ENCODE results near the gene TSPEAR.

TSPEAR gene

GRCh38 chr21:44658913-44659595, 52.3 kb downstream of the TSPEAR start:
- H3K9me3 ChIP-seq (replicated peaks in 1 of 11), result peaks cover 36 to 67% (median 46%) of the 10 kb centered on the region in 11 experiments
- no peaks in the 10 kb centered on the region for H3K27me3 ChIP-seq
- TF ChIP-seq Cebpa-rat (IDR thresholded peaks at IDR 0.05), result peak in 1 of 11 experiments; percentile 7; a peak in 1 of 22 replicates
- H3K27ac ChIP-seq, result peak overlapping the region in 10 of 11 experiments; percentile 29 to 70 (median 64); a peak in 16 of 22 replicates
- H4K20me1 ChIP-seq, result no peaks in the 10 kb centered on the region
- H3K9ac ChIP-seq, result peak overlapping the region in 5 of 11 experiments; percentile 1 to 35 (median 23); a peak in 5 of 22 replicates
- H3K4me2 ChIP-seq, result peak overlapping the region; percentile 59 to 89 (median 68)
- peaks cover 0 to 5% (median 0%) of the 10 kb centered on the region in 11 experiments; a peak in 2 of 22 replicates for H3K36me3 ChIP-seq
- H3K4me1 ChIP-seq, result peaks cover 29 to 39% (median 37%) of the 10 kb centered on the region in 10 experiments
- H3K4me3 ChIP-seq, result 0 out of 20 replicates have a peak overlapping the region, but pooled peaks of 1 of the 10 experiments have one; percentile 6

GRCh38 chr21:44658541-44658910, 52.8 kb downstream of the TSPEAR start:
- Histone ChIP-seq H3K9me3 (replicated peaks in 1 of 11) (peaks cover 34 to 72% (median 47%) of the 10 kb centered on the region in 11 experiments), H3K27me3 (no peaks in the 10 kb centered on the region), H4K20me1 (no peaks in the 10 kb centered on the region), H3K4me1 (peaks cover 29 to 44% (median 42%) of the 10 kb centered on the region in 10 experiments), H3K27ac (peak overlapping the region in 10 of 11 experiments; percentile 29 to 70 (median 64); a peak in 17 of 22 replicates), H3K36me3 (peaks cover 0 to 5% (median 0%) of the 10 kb centered on the region in 11 experiments; a peak in 2 of 22 replicates), H3K9ac (peak overlapping the region in 5 of 11 experiments; percentile 4 to 47 (median 35); a peak in 6 of 22 replicates), H3K4me2 (peak overlapping the region; percentile 59 to 89 (median 68)), H3K4me3 (0 out of 20 replicates have a peak overlapping the region, but pooled peaks of 2 of the 10 experiments have one; percentile 6 to 19)
- peak in 4 of 11 experiments; percentile 18 to 57 (median 28); a peak in 3 of 22 replicates for TF ChIP-seq Cebpa-rat (IDR thresholded peaks at IDR 0.05)

- no peak for TF ChIP-seq Cebpa-rat (IDR thresholded peaks at IDR 0.05)
- Histone ChIP-seq H3K9me3 (replicated peaks in 1 of 11) (peaks cover 31 to 78% (median 49%) of the 10 kb centered on the region in 11 experiments), H3K4me1 (peaks cover 29 to 50% (median 46%) of the 10 kb centered on the region in 10 experiments), H3K27me3 (no peaks in the 10 kb centered on the region), H3K4me3 (peak within 1 kb of the TSS in 3 of 10 experiments; percentile 6 to 22 (median 19); a peak in 1 of 20 replicates), H3K9ac (peak within 1 kb of the TSS in 8 of 11 experiments; percentile 4 to 47 (median 29); a peak in 8 of 22 replicates), H3K36me3 (peaks cover 0 to 5% (median 0%) of the 10 kb centered on the region in 11 experiments; a peak in 2 of 22 replicates), H3K4me2 (peak within 1 kb of the TSS; percentile 59 to 89 (median 68)), H3K27ac (peak within 1 kb of the TSS in 10 of 11 experiments; percentile 29 to 70 (median 64); a peak in 17 of 22 replicates), H4K20me1 (no peaks in the 10 kb centered on the region)
Measured at GRCh38 chr21:44657635-44658540, 53.5 kb downstream of the TSPEAR start, which contains the start of gene KRTAP12-3. Gene KRTAP12-3 (plus strand): TSS chr21:44657932. CDS start chr21:44657980, 48 bp downstream.

- no peak overlapping the region for H3K9ac ChIP-seq
- no peaks in the 10 kb centered on the region for H4K20me1 ChIP-seq
- no peak for TF ChIP-seq Cebpa-rat (IDR thresholded peaks at IDR 0.05)
- peaks cover 29 to 59% (median 49%) of the 10 kb centered on the region in 10 experiments for H3K4me1 ChIP-seq
- H3K36me3 ChIP-seq, result peaks cover 0 to 5% (median 0%) of the 10 kb centered on the region in 11 experiments; a peak in 2 of 22 replicates
- H3K27me3 ChIP-seq, result no peaks in the 10 kb centered on the region
- H3K9me3 ChIP-seq (replicated peaks in 1 of 11), result peaks cover 30 to 88% (median 59%) of the 10 kb centered on the region in 11 experiments
- H3K4me2 ChIP-seq, result peak overlapping the region; percentile 59 to 89 (median 68); a peak in 21 of 22 replicates
- peak overlapping the region in 1 of 10 experiments; percentile 22; a peak in 1 of 20 replicates for H3K4me3 ChIP-seq
- peak overlapping the region in 9 of 11 experiments; percentile 10 to 70 (median 65); a peak in 13 of 22 replicates for H3K27ac ChIP-seq
Measured at GRCh38 chr21:44656868-44657267, 54.5 kb downstream of the TSPEAR start.

GRCh38 chr21:44654576-44655175, 56.7 kb downstream of the TSPEAR start, which contains the start of gene KRTAP12-4:
Gene KRTAP12-4 (minus strand): TSS chr21:44654659. CDS start chr21:44654614, 45 bp downstream.
- peak within 1 kb of the TSS in 5 of 11 experiments; percentile 2 to 43 (median 24); a peak in 6 of 22 replicates for H3K27ac ChIP-seq
- H3K27me3 ChIP-seq, result no peaks in the 10 kb centered on the region
- H3K4me3 ChIP-seq, result no peak within 1 kb of the TSS; a peak in 1 of 20 replicates
- peaks cover 28 to 73% (median 58%) of the 10 kb centered on the region in 10 experiments for H3K4me1 ChIP-seq
- H4K20me1 ChIP-seq, result no peaks in the 10 kb centered on the region
- peaks cover 31 to 96% (median 68%) of the 10 kb centered on the region in 11 experiments for H3K9me3 ChIP-seq (replicated peaks in 1 of 11)
- no peak within 1 kb of the TSS for H3K9ac ChIP-seq
- peak within 1 kb of the TSS in 8 of 11 experiments; percentile 19 to 67 (median 53); a peak in 15 of 22 replicates for H3K4me2 ChIP-seq
- peaks cover 0 to 5% (median 0%) of the 10 kb centered on the region in 11 experiments; a peak in 2 of 22 replicates for H3K36me3 ChIP-seq
- TF ChIP-seq Cebpa-rat (IDR thresholded peaks at IDR 0.05), result no peak

GRCh38 chr21:44653656-44654575, 57.5 kb downstream of the TSPEAR start:
- peak overlapping the region in 5 of 11 experiments; percentile 2 to 43 (median 24); a peak in 6 of 22 replicates for H3K27ac ChIP-seq
- peaks cover 21 to 76% (median 59%) of the 10 kb centered on the region in 10 experiments for H3K4me1 ChIP-seq
- H3K9ac ChIP-seq, result no peak overlapping the region
- no peak overlapping the region; a peak in 1 of 20 replicates for H3K4me3 ChIP-seq
- H3K9me3 ChIP-seq (replicated peaks in 1 of 11), result peaks cover 34 to 94% (median 69%) of the 10 kb centered on the region in 11 experiments
- H4K20me1 ChIP-seq, result no peaks in the 10 kb centered on the region
- TF ChIP-seq Cebpa-rat (IDR thresholded peaks at IDR 0.05), result no peak
- H3K36me3 ChIP-seq, result peaks cover 0 to 5% (median 0%) of the 10 kb centered on the region in 11 experiments; a peak in 2 of 22 replicates
- H3K4me2 ChIP-seq, result peak overlapping the region in 8 of 11 experiments; percentile 19 to 67 (median 53); a peak in 15 of 22 replicates
- no peaks in the 10 kb centered on the region for H3K27me3 ChIP-seq

- TF ChIP-seq Cebpa-rat (IDR thresholded peaks at IDR 0.05), result no peak
- Histone ChIP-seq H3K27me3 (no peaks in the 10 kb centered on the region), H3K4me3 (no peak overlapping the region)
Measured at GRCh38 chr21:44653123-44653522, 58.2 kb downstream of the TSPEAR start.

More at GRCh38 chr21:44653123-44653522, 58.2 kb downstream of the TSPEAR start:
- H3K4me2 ChIP-seq, result peak overlapping the region in 7 of 11 experiments; percentile 3 to 67 (median 57); a peak in 11 of 22 replicates
- H3K9me3 ChIP-seq (replicated peaks in 1 of 11), result peaks cover 34 to 86% (median 66%) of the 10 kb centered on the region in 11 experiments
- no peaks in the 10 kb centered on the region for H4K20me1 ChIP-seq
- H3K36me3 ChIP-seq, result peaks cover 0 to 5% (median 0%) of the 10 kb centered on the region in 11 experiments; a peak in 2 of 22 replicates
- H3K9ac ChIP-seq, result no peak overlapping the region
- peaks cover 13 to 76% (median 57%) of the 10 kb centered on the region in 10 experiments for H3K4me1 ChIP-seq
- H3K27ac ChIP-seq, result 0 out of 22 replicates have a peak overlapping the region, but pooled peaks of 2 of the 11 experiments have one; percentile 21 to 24

All from BLaER1 treated with 17β-estradiol and CSF1 and Interleukin-3, amounts not matched to agents 10 nM and 100 nM (cell line).